ENCODE measurements around the gene BICRA. TPM values are rescaled to one million over a fixed set of nuclear protein-coding genes. Genes with fewer than 3 reads are reported as not detected.

BICRA gene
- total RNA-seq, 1 donor from 2014 or later: 55.5 TPM

- no peak overlapping the region for H3K4me3 Mint-ChIP-seq (ENCODE audit: unreplicated experiment)
- H3K27ac Mint-ChIP-seq (ENCODE audit: unreplicated experiment): no peak overlapping the region
- peaks cover 6% of the 10 kb centered on the region for H3K4me1 Mint-ChIP-seq (ENCODE audit: low read depth, unreplicated experiment)
- TF ChIP-seq CTCF (IDR thresholded peaks at IDR 0.05; ENCODE audit: partially characterized antibody, unreplicated experiment): no peak
- H3K36me3 Mint-ChIP-seq (ENCODE audit: unreplicated experiment): peaks cover under 1% of the 10 kb centered on the region
- no peak for DNase-seq
- peaks cover 6% of the 10 kb centered on the region for H3K9me3 Mint-ChIP-seq (ENCODE audit: unreplicated experiment)
- H3K27me3 Mint-ChIP-seq (ENCODE audit: unreplicated experiment): peaks cover 13% of the 10 kb centered on the region
These were observed 89.9 kb downstream of the BICRA start for GRCh38 chr19:47698631-47699359.

GRCh38 chr19:47699360-47699917 lies 90.5 kb downstream of the BICRA start:
- Mint-ChIP-seq H3K27ac (ENCODE audit: unreplicated experiment) (peak overlapping the region; percentile 70), H3K36me3 (ENCODE audit: unreplicated experiment) (peaks cover 5% of the 10 kb centered on the region), H3K9me3 (ENCODE audit: unreplicated experiment) (peaks cover 6% of the 10 kb centered on the region), H3K27me3 (ENCODE audit: unreplicated experiment) (peaks cover 13% of the 10 kb centered on the region), H3K4me3 (ENCODE audit: unreplicated experiment) (no peak overlapping the region), H3K4me1 (ENCODE audit: low read depth, unreplicated experiment) (peaks cover 6% of the 10 kb centered on the region)
- peak; percentile 83 for DNase-seq
- TF ChIP-seq CTCF (IDR thresholded peaks at IDR 0.05; ENCODE audit: partially characterized antibody, unreplicated experiment): peak; percentile 91

GRCh38 chr19:47700934-47701716 lies 92.2 kb downstream of the BICRA start:
- Mint-ChIP-seq H3K36me3 (ENCODE audit: unreplicated experiment) (peaks cover 5% of the 10 kb centered on the region), H3K27ac (ENCODE audit: unreplicated experiment) (no peak overlapping the region), H3K27me3 (ENCODE audit: unreplicated experiment) (peaks cover 9% of the 10 kb centered on the region), H3K4me3 (ENCODE audit: unreplicated experiment) (no peak overlapping the region), H3K9me3 (ENCODE audit: unreplicated experiment) (peaks cover 6% of the 10 kb centered on the region), H3K4me1 (ENCODE audit: low read depth, unreplicated experiment) (no peaks in the 10 kb centered on the region)
- peak; percentile 14 for DNase-seq
- TF ChIP-seq CTCF (IDR thresholded peaks at IDR 0.05; ENCODE audit: partially characterized antibody, unreplicated experiment): no peak

GRCh38 chr19:47701717-47702552 lies 93.0 kb downstream of the BICRA start:
- Mint-ChIP-seq H3K9me3 (ENCODE audit: unreplicated experiment) (peaks cover 6% of the 10 kb centered on the region), H3K4me1 (ENCODE audit: low read depth, unreplicated experiment) (no peaks in the 10 kb centered on the region), H3K27me3 (ENCODE audit: unreplicated experiment) (peaks cover 9% of the 10 kb centered on the region), H3K4me3 (ENCODE audit: unreplicated experiment) (no peak overlapping the region), H3K36me3 (ENCODE audit: unreplicated experiment) (peaks cover 5% of the 10 kb centered on the region), H3K27ac (ENCODE audit: unreplicated experiment) (no peak overlapping the region)
- DNase-seq: peak; percentile 22
- TF ChIP-seq CTCF (IDR thresholded peaks at IDR 0.05; ENCODE audit: partially characterized antibody, unreplicated experiment): no peak
